B cell (primary cell): ENCODE data around the gene OR6C4.
"Not testable (repeated sequence)": the region's sequence is repeated elsewhere in the genome, so short reads cannot be mapped to it uniquely, and the experiment has no call there.

Experiments used
- EZH2 ChIP-seq: IDR thresholded peaks from 2 replicates; pipeline ENCODE4 v1.6.1; 2012; ENCODE audit warnings: borderline replicate concordance, low read depth, mild to moderate bottlenecking, moderate library complexity, low read length; ENCODE audit not compliant: insufficient read depth, poor library complexity, severe bottlenecking
- TF ChIP-seq, protein P1 (sequence below): fragments of 200-600 bp; IDR thresholded peaks from one replicate; pipeline ENCODE4 v1.8.0; 2022; ENCODE audit warnings: antibody characterized with exemption, mild to moderate bottlenecking

DNA sequence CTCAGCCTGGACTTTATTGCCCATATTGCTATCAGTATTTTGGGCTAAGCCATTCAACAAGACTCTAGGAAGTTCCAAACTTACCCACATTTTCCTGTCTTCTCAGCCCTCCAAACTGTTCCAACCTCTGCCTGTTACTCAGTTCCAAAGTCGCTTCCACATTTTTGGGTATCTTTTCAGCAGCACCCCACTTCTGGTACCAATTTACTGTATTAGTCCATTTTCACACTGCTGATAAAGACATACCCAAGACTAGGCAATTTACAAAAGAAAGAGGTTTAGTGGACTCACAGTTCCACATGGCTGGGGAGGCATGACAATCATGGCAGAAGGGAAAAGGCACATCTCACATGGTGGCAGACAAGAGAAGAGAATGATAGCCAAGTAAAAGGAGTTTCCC, 21.3 kb downstream of the OR6C4 start:
- TF ChIP-seq, protein P1, sequence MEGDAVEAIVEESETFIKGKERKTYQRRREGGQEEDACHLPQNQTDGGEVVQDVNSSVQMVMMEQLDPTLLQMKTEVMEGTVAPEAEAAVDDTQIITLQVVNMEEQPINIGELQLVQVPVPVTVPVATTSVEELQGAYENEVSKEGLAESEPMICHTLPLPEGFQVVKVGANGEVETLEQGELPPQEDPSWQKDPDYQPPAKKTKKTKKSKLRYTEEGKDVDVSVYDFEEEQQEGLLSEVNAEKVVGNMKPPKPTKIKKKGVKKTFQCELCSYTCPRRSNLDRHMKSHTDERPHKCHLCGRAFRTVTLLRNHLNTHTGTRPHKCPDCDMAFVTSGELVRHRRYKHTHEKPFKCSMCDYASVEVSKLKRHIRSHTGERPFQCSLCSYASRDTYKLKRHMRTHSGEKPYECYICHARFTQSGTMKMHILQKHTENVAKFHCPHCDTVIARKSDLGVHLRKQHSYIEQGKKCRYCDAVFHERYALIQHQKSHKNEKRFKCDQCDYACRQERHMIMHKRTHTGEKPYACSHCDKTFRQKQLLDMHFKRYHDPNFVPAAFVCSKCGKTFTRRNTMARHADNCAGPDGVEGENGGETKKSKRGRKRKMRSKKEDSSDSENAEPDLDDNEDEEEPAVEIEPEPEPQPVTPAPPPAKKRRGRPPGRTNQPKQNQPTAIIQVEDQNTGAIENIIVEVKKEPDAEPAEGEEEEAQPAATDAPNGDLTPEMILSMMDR: not testable (repeated sequence)
- not testable (repeated sequence) for TF ChIP-seq EZH2
